Measurements from ENCODE around the gene CHRDL2.

CHRDL2 gene

DNA sequence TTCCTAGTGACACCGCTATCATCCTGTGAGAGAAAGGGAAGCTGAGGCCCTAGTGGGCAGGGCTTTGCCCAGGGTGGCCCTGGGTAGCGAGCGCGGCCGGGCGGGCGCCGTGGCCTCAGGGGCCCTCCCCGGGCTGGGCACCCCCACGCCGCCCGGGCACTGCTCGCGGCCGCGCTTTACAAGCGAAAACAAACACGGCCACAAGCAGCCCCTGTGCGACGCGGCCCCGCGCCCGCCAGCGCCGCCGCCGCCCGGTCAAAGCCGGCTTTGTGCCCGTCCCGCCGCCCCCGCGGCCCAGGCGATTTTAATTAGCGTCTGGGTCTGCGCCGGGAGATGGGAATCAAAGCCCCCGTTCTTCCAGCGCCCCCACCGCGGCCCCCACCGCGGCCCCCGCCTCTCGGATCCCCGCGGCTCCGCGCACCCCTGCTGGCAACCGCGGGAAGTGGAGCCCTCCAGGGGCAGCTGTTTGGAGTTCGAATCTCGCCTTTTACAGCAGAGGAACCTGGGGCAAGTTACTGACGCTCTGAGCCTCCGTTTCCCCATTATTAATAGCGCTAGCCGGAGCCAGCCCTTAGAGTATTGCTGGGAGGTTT is 47.9 kb downstream of the CHRDL2 start:
- no peak for DNase-seq

DNA sequence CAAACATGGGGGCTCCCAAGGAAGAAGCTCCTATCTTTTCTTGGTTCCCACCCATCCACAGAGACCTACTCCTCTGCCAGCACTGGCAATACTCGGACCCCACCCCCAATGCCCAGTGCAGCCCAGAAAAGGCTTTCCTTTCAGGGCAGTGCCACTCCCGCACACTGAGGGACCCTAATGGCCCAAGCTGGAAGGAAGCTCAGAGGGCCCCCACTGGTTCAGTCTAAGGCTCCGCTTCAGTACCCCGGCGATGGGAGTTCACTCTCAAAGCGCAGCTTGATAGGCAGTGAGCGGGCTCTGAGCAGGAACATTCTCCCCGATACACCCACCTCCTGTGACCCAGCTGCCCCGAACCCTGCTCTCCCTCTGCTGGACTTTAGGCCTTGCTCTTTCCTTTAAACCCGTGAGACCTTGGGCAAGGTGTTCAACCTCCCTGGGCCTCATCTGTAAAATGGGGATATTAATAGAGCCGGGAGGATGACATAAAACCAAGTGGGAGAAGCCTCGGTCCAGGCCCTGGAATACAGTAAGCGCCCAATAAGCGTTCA is 48.4 kb downstream of the CHRDL2 start:
- DNase-seq = no peak

DNA sequence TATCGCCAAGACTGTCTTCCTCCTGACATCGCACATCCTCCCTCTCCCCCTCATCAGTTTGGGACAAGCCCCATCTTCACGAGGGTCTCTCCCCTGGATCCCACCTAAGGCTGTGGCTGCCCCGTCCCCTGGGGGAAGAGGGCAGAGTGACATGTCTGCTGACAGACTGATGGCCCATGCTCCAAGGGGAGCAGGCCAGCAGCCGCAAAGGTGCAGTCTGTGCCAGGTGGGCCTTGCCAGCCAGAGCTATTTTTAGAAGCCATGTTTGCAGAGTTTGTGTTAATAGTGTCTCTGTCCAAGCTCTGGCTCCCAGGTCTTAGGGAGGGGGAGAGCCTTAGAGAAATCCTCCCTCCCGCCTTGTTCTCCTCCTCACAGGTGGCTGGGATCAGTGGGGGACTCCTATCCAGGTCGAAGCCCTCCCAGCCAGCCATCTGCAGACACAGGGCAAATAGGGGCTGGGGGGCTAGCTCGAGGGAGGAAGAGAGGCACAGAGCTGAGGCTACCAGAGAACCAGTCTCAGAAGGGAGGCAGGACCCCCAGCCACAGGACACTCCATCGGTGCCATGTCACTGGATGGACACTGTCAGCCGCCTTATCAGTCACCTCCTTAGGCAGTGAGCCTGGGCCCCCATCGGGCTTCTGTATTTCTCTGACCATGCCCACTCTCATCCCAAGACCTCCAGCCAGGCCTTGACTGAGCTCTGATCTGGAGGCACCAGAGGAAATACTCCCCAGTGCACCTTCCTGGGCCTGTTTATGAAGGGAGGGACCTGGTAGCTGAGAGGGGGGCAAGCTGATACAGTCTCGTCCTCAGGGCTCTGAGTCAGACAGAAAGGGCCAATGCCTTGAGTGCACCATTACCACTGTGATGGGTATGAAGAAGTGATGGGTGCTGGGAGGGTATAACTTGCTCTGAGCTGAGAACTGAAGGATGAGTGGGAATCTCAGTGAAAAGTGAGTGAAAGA is 49.3 kb downstream of the CHRDL2 start:
- no peak for DNase-seq

DNA sequence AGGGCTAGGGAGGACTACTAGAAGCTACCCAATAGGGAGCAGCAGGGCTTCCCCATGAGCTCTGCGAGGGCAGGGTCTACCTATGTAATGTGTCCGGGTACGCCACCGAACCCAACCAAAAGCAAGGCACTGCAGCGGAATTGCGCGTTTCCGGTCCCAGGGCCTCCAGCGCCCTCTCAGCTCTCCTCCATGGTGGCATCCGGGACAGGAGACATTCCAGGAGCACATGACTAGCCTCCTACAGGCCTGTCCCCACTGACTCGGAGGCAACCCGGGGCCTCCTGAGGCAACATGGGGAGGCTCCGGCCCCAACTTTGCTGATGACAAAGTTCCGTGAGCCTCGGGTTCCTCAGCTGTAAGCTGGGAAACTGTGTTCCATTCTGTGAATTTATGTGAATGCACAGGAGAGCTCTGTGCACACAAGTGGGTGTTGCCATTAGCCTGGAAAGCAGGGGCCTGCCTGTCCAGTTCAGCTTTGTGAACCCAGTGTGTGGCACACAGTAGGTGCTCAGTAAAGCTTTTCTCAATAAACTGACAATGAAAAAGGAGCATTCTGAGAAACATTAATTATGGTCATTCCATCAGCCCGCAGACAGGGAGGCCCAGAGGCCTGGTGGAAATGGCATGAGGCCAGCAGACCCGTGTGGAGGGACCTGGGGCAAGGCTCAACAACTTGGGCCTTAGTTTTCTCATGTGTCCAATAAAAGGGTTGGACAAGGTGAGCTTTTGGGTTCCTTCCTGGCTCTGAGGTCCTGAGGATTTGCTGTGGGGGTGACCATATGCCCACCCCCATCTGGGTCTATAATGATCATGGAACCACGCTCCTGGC is 50.3 kb downstream of the CHRDL2 start:
- no peak for DNase-seq

DNA sequence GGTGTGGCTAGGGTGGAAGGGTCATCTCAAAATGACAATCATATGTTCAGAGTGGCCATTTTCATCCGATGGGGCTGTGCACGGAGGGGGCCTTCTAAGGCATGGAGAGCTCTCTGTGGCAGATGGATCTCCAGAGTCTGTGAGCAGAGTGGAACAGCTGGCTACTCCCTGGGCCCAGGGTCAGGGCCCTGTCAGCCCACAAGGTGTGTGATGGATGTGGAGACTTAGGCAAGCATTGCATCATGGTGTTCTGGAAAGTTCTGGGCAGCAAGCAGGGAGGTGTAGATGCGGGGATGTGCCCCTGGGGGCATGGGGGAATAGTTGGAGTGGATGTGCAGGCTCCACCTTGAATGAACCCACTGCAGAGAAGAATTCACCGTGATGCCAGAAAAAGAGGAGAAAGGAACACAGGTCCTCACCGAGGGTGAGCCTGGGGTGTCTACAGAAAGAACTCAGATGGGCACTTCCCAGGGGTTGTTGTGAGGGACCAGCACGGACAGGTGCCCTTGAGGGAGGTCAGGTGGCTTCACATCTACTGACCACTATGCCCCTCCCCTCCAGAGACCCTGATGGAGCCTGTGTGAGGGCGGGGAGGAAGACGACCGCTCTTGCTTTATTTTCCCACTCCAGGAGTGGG is 51.1 kb downstream of the CHRDL2 start:
- DNase-seq = no peak

DNA sequence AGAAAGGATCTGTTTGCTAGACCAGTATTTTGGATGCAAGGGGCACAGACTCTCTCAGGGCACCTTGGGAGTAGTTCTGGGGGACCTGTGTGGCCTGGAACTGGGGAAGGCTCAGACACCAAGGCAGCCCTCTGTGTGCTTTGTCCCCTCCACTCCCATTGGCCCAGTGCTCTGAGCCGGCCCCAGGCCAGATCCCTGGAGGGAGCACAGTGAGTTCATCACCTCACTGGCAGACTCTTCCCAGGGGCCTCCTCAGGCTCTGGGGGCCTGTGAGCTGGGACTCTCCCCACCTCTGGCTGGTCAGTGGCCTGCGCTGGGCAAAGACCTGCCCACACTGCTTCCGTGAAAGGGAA is 51.7 kb downstream of the CHRDL2 start:
- DNase-seq = no peak

DNA sequence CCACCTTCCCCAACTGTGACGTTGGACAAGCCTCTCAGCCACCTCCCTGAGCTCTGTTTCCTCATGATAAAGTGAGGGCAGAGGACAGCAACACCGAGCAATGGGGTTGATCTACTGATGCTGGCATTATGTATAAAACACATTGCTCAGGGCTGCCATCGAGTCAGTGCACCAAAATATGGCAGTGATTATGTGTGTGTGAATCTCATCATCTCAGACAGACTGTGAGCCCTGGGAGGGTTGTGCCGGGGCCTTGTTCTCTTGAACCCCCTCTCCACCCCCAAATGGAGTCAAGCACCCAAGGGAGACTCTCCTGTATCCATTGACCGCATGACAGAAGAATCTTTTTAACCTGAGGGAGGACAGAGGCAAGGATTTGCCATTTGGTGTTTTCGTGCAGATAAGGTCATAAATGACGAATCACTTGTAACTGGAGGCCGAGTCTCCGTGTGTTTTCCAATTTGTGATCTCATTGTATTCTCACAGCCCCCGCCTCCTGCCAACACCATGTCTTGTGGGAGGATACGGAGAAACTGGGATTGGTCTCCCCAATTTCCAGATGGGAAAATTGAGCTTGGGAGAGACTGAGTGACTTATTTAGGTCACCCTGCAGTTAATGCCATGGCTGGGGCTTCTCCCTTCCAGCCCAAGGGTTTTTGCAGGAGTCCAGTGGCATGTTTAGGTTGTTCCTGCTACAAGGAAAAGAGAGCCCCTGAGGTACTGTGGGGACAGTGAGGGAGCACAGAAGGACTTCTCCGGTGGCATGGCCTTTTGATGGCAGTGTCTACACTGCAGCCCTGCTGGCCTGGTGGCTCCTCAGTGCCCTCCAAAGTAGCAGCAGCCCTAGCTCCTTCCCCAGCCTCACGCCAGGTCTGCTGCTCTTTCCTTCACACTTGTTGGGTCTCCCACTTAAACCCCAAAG is 52.4 kb downstream of the CHRDL2 start:
- no peak for DNase-seq

DNA sequence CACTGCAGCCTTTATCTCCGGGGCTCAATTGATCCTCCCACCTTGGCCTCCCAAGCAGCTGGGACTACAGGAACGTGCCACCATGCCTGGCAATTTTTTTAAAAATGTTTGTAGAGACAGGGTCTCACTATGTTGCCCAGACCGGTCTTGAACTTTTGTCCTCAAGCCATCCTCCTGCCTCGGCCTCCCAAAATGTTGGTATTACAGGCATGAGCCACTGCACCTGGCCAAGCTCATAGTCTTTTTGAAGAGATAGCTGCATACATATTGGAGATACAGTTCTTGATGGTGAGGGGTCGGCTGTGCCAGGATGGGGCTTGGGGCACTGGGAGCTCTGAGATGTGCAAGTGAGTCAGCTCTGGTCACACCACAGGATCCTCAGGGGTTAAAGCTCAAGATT is 53.2 kb downstream of the CHRDL2 start:
- no peak for DNase-seq

DNA sequence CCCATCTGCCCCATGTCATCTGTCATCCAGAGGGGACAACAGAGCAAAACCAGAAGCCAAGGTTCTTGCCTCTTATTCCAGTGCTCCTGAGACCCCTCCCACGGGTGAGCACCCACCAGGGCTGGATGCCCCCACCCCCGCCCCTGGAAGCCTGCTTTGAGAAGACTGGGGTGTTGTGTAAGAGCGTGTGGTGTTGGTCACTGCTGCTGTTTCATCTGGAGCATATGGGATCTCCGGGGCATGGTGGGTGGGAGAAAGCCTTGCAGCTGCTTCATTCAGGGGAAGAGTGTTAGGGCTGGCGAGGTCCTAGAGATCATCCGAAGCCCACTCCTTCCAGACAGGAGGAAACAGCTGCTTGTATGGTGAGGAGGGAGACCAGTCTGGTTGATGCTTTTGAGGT is 54.1 kb downstream of the CHRDL2 start:
- no peak for DNase-seq

DNA sequence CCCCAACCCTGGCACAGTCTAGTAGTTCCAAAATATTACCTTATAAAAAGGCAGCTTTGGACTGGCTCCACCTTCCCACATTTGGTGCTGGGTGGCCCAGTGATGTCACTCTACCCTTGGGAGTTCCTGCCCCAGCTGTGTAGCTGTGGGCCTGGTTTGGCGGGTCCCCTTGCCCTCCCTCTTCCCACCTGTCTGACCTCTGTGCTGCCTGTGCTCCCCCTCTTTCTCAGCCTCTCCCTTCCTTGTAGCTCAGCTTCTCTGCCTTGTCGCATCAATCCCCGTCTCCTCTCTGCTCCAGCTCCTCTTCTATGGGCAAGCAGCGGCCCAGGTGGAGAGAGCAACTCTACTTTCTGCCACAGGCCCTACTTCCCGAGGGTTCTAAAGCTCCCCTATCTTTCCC is 54.6 kb downstream of the CHRDL2 start:
- DNase-seq = no peak

DNA sequence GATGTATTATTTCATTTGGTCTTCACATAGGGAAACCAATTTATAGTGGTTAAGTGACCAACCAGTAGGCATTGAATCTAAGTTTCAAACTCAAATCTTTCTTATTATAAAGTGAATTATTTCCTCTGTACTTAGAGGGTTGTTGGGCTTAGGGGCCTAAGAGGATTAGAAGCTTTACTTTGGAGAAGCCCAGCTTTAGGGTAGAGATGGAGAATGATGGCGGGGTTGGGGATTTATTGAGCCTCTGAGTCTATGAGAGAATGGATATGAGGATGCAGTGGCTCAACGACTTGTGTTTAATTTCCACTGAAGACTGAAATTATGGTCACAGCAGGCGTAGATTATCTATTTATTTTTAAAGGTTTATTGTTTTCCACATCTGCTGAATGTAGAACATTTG is 55.5 kb downstream of the CHRDL2 start:
- no peak for DNase-seq

DNA sequence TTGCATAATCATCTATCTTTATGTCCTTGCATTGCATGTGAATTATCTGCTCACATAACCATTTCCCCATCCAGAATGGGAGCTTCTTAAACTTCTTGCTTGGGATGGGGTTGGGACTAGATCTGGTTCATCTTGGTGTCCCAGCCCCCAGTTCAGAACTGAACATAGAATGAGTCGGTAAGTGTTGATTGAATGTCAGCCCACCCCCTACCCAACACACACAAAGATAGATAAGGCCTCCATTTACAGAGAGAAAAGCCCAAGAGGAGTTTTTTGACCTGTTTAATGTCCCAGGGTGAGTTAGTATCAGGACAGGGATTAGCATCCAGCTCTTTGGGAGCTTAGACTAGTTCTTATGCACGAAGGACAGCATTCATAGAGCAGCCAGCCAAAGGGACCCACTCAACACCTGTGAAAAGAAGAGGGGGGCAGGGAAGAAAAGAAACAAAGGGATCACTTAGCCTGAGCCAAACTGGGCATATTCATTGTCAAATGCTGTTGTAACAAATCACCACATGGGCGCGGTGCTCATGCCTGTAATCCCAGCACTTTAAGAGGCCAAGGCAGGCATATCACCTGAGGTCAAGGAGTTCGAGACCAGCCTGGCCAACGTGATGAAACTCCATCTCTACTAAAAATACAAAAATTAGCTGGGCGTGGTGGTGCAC is 57.4 kb downstream of the CHRDL2 start:
- no peak for DNase-seq

DNA sequence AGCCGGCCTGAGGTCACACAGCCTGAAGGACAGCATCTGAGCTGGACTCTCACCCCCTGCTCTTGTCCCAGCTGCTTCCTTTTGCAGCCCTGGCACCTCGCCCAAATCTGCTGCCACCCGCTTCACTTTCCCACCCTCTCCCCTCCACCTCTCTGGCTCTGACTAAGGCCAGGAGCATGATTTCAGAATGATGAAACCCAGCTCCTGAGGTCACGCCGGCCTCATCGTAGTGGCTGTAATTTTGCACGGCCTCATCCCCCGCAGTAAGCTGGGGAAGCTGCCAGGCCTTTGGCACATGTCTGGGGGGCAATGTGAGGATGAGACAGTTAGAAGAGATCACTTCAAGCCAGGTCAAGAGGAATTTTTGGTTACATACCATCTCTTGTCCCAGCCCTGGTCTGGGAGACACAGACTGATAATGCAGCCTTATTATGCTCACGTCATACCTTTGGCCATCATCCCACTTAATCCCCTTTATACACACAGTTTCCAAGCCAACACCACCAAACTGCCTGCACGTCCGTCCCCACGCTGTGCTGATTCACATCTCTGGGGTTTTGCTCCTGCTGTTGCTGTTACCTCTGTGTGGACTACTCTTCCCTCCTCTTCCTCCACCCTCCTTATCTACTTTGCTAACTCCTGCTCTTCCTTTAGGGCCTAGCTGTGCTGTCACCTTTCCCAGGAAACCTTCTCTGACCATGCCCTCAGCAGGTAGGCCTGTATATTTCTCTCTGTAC is 58.1 kb downstream of the CHRDL2 start:
- peak; percentile 93 for DNase-seq

DNA sequence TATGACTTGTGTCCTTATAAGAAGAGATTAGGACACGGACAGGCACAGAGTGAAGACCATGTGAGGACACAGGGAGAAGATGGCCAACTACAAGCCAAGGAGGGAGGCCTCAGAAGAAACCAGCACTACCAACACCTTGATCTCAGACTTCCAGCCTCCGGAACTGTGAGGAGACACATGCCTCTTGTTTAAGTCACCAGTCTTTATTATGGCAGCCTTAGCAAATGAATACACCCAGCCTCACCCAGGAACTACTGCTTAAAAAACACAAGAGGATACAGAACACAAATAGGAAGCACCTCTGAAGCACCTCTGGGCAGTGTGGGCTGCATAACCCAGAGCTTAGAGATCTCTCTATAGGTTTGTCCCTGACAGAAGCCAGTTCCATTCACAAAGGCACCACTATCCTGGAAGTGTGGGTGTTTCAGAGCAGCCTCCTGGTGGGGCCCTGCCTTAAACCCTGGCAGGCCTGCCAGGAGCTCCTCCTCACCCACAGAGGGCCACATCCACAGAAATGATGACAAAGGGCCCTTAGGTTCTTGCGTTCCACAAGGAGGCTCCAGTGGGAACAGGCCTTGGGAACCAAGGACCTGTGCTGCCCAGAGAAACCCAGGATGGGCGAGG is 58.8 kb downstream of the CHRDL2 start:
- DNase-seq = no peak

DNA sequence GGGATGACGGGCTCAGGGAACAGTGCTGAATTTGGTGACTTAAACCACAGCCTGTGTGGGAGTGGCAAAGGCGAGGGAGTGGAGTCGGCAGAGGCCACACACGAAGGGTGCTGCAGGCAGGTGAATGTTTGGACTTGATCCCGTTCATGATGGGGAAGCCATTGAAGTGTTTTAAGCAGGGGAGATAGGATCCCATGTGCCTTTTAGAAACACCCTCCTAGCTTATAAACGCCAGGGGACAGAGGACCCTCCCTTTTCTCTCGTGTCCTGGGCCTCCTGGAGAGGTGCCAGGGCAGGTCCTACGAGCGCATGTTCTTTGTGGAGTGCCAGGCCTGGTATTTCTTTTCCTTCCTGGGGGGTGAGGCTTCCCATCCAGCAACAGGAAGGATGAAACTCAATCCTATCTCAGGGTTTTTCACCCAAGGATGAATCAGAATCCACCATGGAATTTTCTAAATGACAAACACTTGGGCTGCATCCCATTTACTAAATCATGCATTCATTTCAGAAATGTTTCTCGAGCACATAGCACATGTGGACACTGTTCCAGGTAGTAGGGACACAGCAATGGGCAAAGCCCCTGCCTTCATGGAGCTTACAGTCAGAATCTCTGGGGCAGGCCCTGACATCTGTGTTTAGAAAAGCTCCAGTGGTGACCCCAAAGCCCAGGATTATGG is 59.6 kb downstream of the CHRDL2 start:
- DNase-seq = no peak

DNA sequence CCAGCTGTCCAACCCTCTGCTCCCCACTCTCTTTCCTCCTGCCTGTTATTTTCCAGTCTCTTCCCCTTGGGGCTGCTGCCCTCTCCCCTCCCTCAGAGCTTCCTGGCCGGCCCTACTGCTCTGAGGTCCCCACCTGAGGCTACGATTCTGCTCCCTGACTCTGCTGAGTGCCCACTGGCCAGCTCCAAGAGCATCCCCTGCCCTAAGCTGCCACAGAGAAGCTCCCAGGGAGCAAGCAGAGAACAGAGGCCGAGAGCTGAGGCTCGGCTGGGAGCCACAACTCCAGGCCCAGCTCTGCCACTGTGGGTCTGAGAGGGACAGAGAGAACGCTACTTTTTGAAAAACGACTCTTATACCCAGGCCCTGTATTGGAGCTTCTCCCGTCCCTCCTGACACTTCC is 61.1 kb downstream of the CHRDL2 start:
- no peak for DNase-seq

DNA sequence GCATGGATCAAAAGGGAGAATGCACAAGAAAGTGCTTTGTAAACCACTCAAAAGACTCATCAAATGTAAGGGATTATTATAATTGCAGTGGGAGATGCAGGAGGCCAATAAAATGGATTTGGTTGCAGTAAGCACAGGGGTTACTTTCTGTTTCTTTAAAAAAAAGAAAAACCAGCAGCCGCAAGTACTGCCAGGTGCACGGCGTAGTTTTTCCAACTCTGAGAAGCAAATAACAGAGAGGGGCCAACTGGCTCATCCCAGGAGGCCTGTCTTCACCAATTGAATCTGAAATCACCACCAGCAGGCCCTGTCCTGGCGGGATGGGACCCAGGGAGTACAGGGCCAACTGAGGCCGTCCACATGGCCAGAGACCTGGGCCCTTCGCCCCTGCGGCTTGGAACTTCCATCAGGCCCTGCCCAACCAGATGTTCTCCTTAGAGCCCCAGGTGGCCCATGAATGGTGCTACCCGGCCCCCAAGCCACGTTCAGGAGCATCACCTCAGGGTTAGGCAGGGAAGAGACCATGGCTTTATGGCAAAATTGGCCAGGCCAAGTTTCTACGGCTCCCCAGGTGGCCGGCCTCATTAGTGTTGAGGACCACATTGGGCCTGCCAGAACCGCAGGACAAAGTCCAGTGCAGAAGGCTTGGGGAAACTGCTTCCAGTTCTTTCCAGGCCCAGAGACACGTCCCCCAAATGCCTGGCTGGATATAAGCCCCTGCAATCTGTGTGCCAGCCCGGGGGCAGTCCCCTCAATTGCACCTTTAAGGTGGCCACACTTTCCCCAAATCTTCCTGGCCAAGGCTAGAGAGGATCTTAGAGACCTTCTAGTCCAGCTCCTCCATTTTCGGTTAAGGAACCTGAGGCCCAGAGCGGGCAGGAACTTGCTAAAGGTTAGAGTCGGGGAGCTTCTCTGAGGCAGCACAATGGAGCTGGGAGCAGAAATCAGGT is 61.7 kb downstream of the CHRDL2 start:
- no peak for DNase-seq

DNA sequence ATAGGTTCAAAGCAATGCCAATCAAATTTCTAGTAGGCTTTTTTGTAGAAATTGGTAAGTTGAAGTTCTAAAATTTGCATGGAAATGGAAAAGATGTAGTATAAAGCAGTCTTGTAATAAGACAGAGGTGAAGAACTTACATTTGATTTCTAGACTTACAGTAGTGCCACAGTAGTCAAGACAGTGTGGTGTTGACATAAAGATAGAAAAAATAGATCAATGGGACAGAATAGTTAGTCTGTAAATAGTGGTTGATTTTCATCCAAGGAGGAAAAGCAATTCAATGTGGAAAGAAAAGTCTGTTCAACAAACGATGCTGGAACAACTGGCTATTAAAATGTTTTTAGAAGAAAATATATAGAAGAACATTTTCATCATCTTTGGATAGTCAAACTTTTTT is 67.9 kb downstream of the CHRDL2 start:
- no peak for DNase-seq
